HL-60 (cell line): ENCODE measurements around the gene KATNB1.
A peak's percentile ranks its signal among the peaks of the same experiment; 100 is the strongest.

Experiments
- DNase-seq, 2 experiments: peaks; one replicate each; pipeline ENCODE4 v3.0.0-alpha.2; 2010 to 2020; ENCODE audit warnings: low read depth in 1 of 2, low spot score in 1 of 2
- H3K27ac ChIP-seq: fragments of 250-450 bp; sonication (Bioruptor Pico); replicated peaks from 2 replicates; pipeline ENCODE4 v1.5.1; 2020; ENCODE audit warnings: mild to moderate bottlenecking, moderate library complexity
- H3K27me3 ChIP-seq: fragments of 250-450 bp; sonication (Bioruptor Pico); 2 replicates; pipeline ENCODE4 v1.5.1; 2021; ENCODE audit warnings: mild to moderate bottlenecking, moderate library complexity; ENCODE audit not compliant: insufficient read depth, poor library complexity, severe bottlenecking
- H3K4me3 ChIP-seq: replicated peaks from 2 replicates; pipeline ENCODE4 v1.5.1; 2011; ENCODE audit warnings: mild to moderate bottlenecking, control low read depth, low read length; ENCODE audit not compliant: insufficient read depth
- GABPA ChIP-seq: IDR thresholded peaks from 2 replicates; pipeline ENCODE4 v1.6.1; 2012; ENCODE audit warnings: low read depth
- POLR2AphosphoS5 ChIP-seq: IDR thresholded peaks from 2 replicates; pipeline ENCODE4 v1.6.1; 2012; ENCODE audit warnings: low read depth
- SPI1 ChIP-seq: IDR thresholded peaks from 2 replicates; pipeline ENCODE4 v1.6.1; 2012; ENCODE audit warnings: low read depth, mild to moderate bottlenecking, borderline replicate concordance
- TF ChIP-seq, protein P1 (sequence below): IDR thresholded peaks from 2 replicates; pipeline ENCODE4 v1.6.1; 2012; ENCODE audit warnings: low read depth; ENCODE audit not compliant: insufficient replicate concordance
- TF ChIP-seq, protein P2 (sequence below): IDR thresholded peaks from one replicate; pipeline ENCODE4 v1.5.1; 2011; ENCODE audit warnings: low read length, control low read depth, inconsistent platforms; ENCODE audit not compliant: insufficient read depth

KATNB1 gene

GRCh38 chr16:57694725-57695679, 40.6 kb upstream of the KATNB1 start, which contains the start of gene DRC7:
Gene DRC7 (plus strand): TSS chr16:57694806. CDS start chr16:57697950, 3,144 bp downstream.
- peak within 1 kb of the TSS; percentile 97 for H3K27ac ChIP-seq
- TF ChIP-seq SPI1 (peak; percentile 90), POLR2AphosphoS5 (peak; percentile 77), GABPA (peak; percentile 27)
- TF ChIP-seq, protein P1, sequence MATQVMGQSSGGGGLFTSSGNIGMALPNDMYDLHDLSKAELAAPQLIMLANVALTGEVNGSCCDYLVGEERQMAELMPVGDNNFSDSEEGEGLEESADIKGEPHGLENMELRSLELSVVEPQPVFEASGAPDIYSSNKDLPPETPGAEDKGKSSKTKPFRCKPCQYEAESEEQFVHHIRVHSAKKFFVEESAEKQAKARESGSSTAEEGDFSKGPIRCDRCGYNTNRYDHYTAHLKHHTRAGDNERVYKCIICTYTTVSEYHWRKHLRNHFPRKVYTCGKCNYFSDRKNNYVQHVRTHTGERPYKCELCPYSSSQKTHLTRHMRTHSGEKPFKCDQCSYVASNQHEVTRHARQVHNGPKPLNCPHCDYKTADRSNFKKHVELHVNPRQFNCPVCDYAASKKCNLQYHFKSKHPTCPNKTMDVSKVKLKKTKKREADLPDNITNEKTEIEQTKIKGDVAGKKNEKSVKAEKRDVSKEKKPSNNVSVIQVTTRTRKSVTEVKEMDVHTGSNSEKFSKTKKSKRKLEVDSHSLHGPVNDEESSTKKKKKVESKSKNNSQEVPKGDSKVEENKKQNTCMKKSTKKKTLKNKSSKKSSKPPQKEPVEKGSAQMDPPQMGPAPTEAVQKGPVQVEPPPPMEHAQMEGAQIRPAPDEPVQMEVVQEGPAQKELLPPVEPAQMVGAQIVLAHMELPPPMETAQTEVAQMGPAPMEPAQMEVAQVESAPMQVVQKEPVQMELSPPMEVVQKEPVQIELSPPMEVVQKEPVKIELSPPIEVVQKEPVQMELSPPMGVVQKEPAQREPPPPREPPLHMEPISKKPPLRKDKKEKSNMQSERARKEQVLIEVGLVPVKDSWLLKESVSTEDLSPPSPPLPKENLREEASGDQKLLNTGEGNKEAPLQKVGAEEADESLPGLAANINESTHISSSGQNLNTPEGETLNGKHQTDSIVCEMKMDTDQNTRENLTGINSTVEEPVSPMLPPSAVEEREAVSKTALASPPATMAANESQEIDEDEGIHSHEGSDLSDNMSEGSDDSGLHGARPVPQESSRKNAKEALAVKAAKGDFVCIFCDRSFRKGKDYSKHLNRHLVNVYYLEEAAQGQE = no peak
- H3K27me3 ChIP-seq = no peaks in the 10 kb centered on the region
- H3K4me3 ChIP-seq = peak within 1 kb of the TSS; percentile 45
- peak; percentile 89 to 94 for DNase-seq

DNA sequence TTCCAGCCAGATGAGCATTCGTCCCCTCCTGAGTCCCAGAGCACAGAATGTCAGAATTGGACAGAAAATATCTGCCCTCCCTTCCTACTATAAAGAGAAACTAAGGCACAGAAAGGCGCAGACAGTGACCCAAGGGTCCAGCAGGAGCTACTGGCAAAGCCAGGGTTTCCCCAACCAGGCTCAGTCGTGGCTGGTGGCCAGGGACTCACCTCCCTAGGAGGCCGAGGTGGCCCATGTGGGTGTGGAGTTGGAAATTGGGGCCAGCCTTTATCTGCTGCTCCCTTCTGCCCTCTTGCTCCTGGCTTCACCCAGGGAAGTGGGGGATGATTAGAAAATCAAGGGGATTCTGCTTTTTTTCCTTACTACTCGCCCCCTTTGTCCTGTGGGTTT, 39.9 kb upstream of the KATNB1 start:
- peak overlapping the region; percentile 97 for H3K27ac ChIP-seq
- H3K27me3 ChIP-seq = no peaks in the 10 kb centered on the region
- TF ChIP-seq POLR2AphosphoS5 (no peak), GABPA (no peak), SPI1 (no peak)
- TF ChIP-seq, protein P1 = no peak
- TF ChIP-seq, protein P2, sequence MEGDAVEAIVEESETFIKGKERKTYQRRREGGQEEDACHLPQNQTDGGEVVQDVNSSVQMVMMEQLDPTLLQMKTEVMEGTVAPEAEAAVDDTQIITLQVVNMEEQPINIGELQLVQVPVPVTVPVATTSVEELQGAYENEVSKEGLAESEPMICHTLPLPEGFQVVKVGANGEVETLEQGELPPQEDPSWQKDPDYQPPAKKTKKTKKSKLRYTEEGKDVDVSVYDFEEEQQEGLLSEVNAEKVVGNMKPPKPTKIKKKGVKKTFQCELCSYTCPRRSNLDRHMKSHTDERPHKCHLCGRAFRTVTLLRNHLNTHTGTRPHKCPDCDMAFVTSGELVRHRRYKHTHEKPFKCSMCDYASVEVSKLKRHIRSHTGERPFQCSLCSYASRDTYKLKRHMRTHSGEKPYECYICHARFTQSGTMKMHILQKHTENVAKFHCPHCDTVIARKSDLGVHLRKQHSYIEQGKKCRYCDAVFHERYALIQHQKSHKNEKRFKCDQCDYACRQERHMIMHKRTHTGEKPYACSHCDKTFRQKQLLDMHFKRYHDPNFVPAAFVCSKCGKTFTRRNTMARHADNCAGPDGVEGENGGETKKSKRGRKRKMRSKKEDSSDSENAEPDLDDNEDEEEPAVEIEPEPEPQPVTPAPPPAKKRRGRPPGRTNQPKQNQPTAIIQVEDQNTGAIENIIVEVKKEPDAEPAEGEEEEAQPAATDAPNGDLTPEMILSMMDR = no peak
- DNase-seq = no peak
- no peak overlapping the region for H3K4me3 ChIP-seq

DNA sequence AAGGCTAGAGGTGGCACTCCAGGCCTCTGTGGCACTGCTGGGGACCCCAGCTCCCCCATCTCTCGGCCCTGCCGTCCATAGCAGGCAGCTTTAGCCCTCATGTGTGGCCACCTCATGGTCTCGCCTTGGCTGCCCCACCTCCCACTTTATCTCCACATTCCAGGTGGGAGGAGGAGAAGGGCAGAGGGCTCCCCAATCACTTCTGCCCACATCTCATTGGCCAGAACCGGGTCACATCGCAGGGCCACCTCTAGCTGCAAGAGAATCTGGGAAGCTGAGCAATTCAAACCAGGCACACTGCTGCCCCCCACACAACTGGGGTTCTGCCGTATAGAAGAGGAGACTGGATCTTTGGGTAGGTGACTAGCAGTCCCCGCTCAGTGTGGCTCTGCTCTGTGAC, 39.3 kb upstream of the KATNB1 start:
- no peak overlapping the region for H3K4me3 ChIP-seq
- H3K27ac ChIP-seq = no peak overlapping the region
- DNase-seq = no peak
- TF ChIP-seq, protein P1 = no peak
- TF ChIP-seq GABPA (no peak), POLR2AphosphoS5 (no peak), SPI1 (no peak)
- TF ChIP-seq, protein P2 = no peak
- no peaks in the 10 kb centered on the region for H3K27me3 ChIP-seq
